GM19467 (cell line): ENCODE measurements around the gene PRKD3.

Experiments used
- ATAC-seq: cut with Tn5 transposase; IDR thresholded peaks from one replicate; pipeline ENCODE4 v1.9.1; 2021; ENCODE audit warnings: mild to moderate bottlenecking, moderate library complexity; ENCODE audit not compliant: unreplicated experiment

The PRKD3 gene

DNA sequence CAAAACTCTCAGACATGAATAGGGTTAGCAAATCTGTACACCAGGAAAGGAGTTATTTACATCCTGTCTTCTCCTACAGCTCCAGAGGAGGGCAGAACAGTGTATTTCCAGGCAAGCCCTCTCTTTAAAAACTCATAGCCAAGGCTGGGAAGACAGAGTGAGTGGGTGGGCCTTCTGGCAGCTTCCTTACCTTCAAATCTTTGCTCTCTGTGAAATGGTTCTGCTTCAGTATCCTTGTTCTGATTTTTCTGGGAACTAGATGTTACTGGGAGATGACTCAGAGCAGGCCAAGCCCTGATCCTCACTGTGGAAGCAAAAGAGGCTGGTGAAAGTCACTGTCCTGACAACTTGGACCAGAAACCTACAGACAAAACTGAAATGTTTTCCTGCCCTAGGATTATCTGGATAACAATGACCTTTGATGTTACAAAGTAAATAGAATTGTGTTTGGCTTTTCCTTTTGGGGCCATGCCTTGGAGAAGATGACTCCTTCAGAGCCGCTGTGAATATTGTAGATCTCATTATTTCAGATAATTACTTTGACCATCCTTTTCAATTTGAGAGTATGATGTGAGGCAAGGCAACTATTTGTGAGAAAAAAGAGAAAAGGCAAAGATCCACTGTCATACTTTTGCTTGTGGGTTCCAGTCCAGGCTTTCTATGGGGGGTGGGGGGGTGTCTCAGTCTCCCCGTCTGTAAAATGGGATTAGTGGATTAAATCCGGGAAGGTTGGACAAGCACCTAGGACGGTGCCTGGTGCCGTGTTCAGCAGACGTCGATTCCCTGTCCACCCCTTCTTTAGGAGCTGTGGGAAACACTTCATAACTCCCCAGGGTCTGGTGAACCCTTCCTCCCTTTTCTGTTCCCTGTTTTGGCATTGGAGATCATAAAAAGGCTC lies 19.2 kb upstream of the PRKD3 start:
- no peak for ATAC-seq

DNA sequence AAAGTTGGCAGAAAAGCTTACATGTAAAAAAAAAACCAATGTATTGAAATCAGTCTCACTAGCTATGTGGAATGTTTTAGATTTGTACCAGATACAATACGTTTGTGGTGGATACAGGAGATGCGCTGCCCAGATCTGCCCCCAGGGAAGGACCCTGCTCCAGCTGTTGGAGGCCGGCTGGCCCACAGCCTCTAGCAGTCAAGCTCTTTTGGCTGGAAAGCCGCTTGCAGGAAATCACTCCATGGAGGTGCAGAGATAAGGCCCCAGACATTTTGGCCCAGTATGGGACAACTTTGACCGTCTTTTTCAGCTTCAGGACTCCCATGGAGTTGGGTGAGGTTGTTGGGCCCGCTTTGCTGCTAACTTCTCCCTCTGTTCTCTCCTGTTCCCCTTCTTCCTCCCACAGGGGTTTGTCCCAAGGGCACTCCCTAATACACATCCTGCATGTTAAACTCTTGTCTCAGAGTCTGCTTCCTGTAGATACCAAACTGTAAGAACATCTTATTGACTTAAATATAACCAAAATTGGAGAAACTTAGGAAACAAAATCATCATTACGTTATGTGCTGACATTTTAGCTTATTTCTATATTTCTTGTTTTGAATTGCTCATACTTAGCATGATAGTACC lies 18.1 kb upstream of the PRKD3 start:
- no peak for ATAC-seq

DNA sequence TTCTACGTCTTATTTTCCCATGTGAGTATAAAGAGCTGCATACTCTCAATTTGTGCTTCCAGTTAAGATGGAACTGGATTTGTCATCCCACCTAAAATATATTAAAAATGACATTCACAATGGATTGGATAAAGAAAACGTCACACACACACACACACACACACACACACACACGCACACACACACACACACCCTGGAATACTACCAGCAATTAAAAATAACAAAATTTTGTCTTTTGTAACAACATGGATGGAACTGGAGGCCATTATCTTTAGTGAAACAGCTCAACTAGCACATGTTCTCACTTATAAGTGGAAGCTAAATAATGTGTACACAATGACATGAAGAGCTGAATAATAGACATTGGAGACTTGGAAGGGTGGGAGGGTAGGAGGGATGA lies 16.0 kb upstream of the PRKD3 start:
- no peak for ATAC-seq

DNA sequence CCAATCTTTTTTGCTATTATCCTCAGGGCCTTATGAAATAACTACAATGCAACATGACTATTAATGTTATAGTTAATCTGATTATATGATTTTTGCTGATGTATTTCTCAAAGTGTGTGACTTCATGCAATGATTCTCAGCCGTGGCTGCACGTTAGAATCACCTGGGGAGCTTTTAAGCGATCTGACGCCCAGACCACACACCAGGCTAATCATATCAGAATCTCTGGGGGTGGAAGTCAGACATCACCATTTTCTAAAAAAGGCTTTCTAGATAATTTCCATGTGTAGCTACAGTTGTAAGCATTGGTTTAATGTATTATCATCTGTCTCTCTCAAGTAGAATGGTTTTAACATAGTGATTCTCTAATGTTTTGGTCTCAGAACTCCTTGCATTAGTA lies 14.3 kb upstream of the PRKD3 start:
- no peak for ATAC-seq

DNA sequence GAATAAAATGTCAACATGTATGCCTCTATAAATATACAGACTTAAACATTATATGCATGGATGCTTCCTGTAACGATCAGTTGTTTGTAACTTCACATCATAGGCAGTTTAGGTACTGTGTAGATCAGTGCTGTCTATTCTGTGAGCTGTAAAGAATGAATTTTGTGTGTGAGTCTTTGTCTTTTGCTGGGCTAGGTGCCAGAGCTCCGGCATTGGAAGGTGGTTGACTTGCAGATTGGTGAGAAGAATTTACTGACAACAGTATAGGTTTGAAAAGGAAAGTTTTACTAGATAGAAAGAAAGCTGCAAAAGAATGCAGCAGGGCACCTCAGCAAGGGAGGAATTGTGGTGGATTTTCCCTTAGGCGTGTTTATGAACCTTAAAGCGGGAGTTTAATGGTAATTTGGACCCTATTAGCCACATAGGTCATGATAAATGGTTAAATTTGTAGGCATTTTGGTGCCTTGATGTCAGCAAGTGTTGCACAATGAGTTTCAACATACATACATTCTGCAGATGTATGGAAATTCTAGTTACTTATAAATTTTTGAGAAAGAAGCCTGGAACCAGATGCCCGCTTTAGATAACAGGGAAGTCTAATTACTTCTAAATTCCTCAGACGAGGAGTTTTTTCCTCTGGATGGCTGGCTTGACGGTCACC lies 13.1 kb upstream of the PRKD3 start:
- no peak for ATAC-seq

DNA sequence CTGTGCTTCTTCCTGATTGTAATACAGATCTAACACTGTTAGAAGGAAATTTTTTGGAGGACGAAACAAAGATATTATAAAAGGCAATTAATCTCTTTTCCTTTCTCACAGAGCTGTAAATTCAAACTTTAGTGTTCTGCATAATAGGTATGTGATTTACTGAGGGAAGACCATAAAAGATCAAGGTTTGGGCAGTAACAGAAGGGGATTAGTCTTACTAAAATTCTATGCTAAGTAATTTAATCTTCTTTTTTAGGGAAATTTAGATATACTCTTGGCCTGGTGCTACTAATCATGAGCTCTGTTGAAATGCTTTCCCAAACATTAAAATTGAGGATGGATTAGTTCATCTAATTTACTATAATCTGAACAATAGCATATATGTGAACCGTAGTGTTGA lies 11.0 kb upstream of the PRKD3 start:
- ATAC-seq: no peak

DNA sequence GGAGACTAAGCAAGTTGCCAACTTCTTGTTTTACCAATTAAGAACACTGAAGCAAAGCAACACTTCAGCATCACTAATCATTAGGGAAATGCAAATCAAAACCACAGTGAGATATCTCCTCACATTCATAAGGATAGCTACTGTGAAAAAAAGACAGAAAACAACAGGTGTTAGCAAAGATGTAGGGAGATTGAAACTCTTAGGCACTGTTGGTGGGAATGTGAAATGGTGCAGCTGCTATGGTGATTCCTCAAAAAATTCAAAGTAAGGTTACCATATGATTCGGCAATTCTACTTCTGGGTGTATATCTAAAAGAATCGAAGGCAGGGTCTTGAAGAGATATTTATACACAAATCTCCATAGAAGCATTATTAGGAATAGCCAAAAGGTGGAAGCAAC lies 8.6 kb upstream of the PRKD3 start:
- no peak for ATAC-seq

DNA sequence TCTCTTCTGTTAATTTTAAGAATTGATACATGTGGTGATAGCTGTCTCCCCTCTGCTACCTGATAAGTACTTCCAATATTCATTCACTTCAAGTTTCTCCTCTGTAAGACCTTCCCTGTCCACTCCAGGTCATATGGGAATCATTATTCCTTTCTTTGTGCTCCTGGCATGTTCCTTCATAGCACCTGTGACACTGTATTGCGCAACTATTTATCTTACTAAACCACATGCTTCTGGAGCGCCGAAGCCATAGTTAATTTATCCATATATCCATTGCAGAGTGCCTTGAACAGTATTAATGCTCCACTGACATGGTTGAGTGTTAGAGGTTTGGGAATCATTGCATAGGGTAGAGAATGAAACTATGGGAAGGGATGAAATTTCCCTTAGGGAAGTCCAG lies 7.9 kb upstream of the PRKD3 start:
- ATAC-seq: no peak

DNA sequence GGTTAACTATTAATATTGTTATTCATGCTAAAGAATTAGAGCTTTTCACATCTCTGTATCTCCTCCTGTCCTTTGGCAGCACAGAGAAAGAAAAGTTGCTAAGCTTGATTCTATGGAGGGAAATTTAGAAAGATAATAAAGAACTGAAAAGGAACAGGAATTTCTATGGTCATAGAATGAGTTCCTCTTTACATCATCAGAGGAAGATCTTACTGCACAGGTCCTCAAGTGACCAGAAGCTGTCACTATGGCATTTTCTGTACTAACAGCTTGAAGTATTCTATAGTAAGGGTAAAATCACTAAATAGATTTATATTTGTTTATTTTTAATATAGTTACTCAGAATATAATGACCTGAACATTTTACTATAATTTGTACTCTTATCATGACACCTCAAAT lies 6.0 kb upstream of the PRKD3 start:
- ATAC-seq: no peak

DNA sequence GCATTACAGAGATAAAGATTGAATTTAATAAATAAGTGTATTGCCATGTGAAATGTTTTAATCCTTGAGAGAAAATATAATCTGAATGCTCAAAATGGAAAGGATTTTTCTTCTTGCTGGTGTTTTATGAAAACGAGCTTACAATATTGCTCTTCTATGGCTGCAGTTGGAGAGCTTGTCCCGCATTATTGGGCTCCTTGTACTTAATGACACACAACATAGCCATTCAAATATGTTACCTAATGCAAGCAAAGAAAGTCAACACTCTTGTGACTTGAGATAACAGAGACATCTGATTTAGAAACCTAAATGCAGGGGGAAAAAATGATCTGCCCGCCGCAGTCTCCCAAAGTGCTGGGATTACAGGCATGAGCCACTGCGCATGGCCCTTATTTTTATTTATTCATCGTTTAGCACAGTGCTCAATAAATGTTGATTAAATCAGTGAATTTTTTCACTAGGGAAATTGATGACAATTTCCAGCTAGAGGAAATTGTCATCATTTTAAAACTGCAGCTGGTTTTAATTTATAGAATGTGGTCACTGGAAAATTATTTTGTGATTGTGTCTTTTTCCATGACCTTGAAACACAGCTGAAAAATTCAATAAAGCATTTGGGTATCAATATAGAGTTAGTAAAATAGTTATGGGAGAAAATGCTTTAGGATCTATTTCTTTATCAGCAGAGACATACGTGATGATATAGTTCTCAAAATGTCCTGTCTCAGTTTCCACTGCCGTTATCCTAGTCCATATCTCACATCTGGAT lies 2.4 kb upstream of the PRKD3 start:
- no peak for ATAC-seq

DNA sequence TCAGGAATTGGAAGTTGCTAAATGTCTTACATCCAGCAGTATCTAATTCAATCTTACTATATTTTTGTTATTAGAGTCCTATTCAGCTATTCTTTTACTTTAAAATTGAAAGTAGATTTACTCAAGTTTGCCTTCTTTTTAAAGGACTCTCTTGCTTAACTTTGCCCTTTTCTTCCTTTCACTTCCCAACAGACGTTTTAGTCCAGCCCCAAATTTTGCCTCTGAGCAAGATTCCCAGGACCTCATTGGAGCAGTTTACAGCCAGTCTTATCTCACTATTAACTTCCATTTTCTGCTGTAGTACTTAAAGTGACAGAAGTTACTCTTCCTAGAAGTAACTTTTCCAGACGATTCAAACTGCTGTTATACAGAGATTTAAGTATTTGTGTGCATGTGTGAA lies 1.7 kb upstream of the PRKD3 start:
- ATAC-seq: no peak

DNA sequence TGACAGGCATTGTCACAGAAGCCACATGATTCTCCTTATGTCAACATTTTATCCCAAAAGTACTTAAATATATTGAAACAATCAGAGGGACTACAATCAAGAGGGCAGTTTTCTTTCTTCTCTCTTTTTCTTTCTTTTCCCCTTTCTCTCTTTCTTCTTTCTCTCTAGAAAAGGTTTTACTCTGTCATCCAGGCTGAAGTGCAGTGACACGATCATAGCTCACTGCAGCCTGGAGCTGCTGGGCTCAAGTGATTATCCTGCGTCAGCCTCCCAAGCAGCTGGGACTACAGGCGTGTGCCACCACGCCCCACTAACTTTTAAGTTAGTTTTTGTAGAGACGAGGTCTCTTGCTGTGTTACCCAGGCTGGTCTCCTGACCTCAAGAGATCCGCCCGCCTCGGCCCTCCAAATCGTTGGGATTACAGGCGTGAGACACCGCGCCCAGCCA lies 1.0 kb upstream of the PRKD3 start:
- ATAC-seq: no peak

DNA sequence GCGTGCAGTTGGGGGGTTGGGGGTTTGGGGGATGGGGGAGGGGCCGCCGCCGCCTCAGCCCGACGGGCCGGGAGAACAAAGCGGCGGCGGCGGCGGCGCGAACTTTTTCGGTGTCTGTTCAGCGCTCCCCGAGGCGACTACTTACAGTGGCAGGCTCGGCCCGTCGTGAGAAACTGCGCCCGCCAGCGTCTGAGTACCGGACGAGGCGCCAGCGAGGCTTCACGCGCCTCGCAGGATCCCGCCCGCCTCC lies 172 bp downstream of the PRKD3 start:
- ATAC-seq: no peak

DNA sequence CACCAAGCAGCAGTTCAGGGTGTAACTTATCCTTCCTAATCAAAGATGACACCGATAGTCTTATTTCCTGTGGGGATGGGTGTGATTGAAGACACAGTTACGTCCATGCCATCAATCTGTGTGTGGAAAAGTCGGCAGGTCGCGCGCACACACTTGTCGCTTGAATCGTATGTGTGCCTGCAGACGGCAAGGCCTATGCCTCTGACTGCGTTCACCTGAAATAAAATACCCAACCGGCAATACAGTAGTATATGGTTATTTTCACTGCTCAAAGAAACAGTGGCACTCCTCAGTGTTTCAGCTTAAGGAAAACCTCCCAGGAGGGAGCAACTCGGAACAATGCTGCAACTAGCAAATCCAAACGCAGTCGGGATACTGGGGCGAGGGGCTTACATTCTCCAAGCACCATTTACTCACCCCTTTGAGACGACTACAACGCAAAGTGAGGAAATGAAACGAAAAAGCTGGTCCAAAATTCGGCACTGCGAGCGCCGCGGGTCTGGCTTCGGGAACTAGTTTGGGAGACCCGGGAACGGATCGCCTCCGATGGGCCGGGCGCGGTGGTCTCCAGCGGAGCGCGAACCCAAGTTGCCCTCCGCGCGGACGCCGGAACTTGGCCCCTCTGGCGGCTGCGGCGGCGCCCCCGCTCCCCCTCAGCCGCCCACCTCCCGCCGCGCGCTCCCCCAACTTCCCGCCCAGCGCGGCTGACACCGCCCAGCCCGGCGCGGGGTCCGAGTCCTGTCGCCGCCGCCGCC lies 675 bp downstream of the PRKD3 start:
- peak; percentile 22 for ATAC-seq

DNA sequence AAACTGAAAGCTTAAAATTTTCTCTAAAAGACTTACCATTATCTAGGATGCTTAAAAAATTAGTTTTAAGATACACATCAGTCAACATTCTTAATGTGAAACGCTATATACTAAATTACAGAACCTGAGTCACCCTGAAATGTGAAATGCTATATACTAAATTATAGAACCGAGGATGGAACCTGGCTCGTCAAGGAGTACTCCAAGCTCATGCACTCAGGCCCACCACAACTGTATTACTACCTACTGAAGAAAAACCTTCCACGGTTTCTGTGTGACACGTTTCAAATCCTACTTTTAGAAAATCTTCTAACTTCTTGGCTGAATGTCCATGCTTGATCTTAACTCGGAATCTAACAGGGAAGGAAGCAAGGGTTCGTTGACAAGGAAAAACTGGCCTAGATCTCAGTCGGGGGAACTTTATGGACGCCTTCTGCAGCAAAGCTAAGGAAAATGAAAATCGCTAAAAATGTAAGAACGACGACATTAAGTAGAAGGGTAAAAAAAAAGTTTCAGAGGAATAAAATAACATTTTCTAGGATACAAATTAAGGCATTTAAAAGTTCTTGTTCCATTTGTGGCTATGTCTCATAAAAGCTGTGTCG lies 1.4 kb downstream of the PRKD3 start:
- no peak for ATAC-seq

DNA sequence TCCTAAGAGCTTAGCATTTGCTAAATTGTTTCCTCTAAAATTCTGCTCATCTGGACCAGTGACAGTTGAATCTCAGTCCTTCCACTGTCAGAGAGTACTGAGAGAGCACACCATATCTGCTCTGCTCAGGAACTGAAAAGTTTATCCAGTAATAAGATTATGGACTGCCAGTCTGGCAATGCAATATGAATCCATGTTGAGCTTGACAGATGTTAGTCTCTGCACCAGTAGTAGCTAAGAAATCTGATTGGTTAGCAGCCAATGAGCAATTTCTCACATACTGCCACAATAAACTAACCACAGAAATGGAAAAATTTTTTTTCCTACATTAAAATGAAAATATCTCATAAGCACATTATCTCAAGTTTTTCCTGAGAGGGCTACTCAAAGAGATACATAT lies 2.3 kb downstream of the PRKD3 start:
- no peak for ATAC-seq

DNA sequence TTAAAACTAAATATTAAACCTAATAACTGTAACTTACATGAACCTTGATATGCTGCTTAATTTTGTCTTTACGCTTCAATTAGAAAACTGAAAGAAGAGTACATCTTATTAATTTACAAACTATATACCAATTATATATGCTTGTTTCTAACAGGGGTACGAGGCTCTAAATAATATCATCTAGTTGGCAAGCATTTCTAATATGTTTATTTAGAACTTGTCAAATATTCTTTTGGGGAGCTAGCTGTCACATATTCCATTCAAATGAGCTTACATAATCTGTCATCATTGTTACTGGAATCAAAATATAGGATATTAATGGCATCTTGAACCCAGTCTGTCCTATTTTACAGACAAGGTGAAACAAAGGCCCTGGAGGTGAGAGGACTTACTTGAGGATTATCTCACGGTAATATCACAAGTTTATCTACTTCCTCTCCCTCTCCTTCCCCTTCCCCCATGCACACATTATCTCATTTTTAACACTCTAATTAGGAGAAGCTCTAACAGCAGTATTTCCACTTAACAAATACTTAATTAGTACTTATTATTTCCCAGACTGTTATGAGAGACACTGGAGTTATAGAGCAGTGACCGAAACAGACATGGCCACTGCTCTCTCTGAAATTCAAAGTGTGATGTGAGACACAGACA lies 3.5 kb downstream of the PRKD3 start:
- no peak for ATAC-seq

DNA sequence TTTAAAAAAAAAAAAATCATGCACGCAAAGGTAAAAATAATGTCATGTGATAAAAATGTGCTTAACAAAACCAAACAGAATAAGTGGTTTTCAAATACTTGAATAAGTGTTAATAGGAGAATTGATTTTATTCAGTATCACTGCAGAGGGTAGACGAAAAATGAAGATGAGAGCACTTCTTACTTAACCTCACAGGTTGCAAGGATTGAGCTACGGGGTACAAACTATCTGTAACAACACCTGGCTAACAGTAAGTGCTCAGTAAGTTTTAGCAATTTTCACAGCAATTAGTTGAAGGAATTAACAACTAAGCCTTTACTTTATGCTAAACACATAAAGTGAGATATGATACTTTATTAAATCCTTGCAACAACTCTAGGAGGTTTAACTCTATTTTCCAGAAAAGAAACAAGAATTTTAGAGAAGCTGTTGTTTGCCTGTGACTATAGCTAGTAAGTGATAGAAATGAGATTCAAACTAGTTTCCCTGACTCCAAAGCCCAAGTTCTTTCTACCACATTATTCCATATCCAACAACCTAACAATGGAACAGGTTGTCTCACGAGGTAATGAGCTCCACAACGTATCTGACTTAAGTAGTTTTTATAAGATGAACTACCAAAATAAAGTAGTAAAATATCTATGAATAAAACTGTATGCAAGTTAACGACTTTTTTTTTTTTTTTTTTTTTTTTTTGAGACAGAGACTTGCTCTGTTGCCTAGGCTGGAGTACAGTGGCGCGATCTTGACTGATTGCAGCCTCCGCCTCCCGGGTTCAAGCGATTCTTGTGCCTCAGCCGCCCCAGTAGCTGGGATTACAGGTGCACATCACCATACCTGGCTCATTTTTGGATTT lies 4.7 kb downstream of the PRKD3 start:
- no peak for ATAC-seq

DNA sequence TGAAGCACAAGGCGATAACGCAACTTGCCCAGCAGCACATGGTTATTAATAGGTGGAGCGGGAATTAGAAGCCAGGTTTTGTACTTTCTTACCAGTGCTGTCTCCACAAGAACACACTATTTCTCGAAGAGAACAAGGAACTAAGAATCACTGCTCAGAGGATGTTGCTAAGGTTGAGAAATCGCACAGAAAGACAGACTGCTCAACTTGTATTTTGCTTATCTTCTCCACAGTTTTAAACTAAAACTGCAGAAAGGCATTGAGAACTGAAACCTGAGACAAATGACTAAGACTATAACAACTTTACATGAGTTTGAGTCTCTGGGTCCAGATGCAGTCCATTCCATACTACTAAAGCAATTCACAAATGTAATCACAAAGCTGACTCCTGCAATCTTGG lies 6.2 kb downstream of the PRKD3 start:
- ATAC-seq: peak; percentile 64
